HEK293 (cell line): ENCODE data around the gene MOB3C.

ENCODE experiments used
- CTCF ChIA-PET: fragments of 350-600 bp; formaldehyde crosslinking; extraction: SDS; loops from one replicate; lab custom pipeline; 2021; ENCODE audit warnings: antibody characterized with exemption; lab: Yijun Ruan, JAX
- POLR2A ChIA-PET: fragments of 300-600 bp; formaldehyde crosslinking; extraction: SDS; loops from one replicate; lab custom pipeline; 2020; ENCODE audit warnings: antibody characterized with exemption, inconsistent platforms; lab: Yijun Ruan, JAX
- H3K27ac ChIP-seq: fragments of 200-500 bp; sonication (Bioruptor generic); 2 replicates; pipeline ENCODE4 v1.5.1; 2014; ENCODE audit warnings: low read depth, low read length, control low read depth, inconsistent platforms; ENCODE audit errors: extremely low read depth
- H3K36me3 ChIP-seq, 2 experiments: fragments of 200-500 bp in 1 of 2; sonication (Bioruptor generic) in 1 of 2; 1 replicate in 1 of 2; 2 replicates in 1 of 2; pipeline ENCODE4 v1.5.1; 2014 to 2017; ENCODE audit warnings: inconsistent platforms in 2 of 2, low read length in 2 of 2; ENCODE audit not compliant: control insufficient read depth in 2 of 2, insufficient read depth in 1 of 2
- H3K4me1 ChIP-seq: fragments of 200-500 bp; sonication (Bioruptor generic); 2 replicates; pipeline ENCODE4 v1.5.1; 2014; ENCODE audit warnings: mild to moderate bottlenecking, low read length, inconsistent platforms; ENCODE audit not compliant: control insufficient read depth, insufficient read depth
- H3K4me3 ChIP-seq: 2 replicates; pipeline ENCODE4 v1.5.1; 2011; ENCODE audit warnings: low read depth, mild to moderate bottlenecking, control low read depth, low read length, moderate library complexity
- H3K9me3 ChIP-seq: fragments of 200-500 bp; sonication (Bioruptor generic); 2 replicates; pipeline ENCODE4 v1.5.1; 2014; ENCODE audit warnings: low read depth, low read length, inconsistent platforms; ENCODE audit not compliant: control insufficient read depth, insufficient read depth
- KLF17 ChIP-seq: fragments of 450-650 bp; formaldehyde crosslinking; IDR thresholded peaks from 2 replicates; pipeline ENCODE4 v1.5.1; 2016; ENCODE audit warnings: missing biosample characterization, missing genetic modification characterization
- KLF8 ChIP-seq: fragments of 450-650 bp; formaldehyde crosslinking; IDR thresholded peaks from 2 replicates; pipeline ENCODE4 v1.5.1; 2016; ENCODE audit warnings: missing biosample characterization, missing genetic modification characterization
- SCRT1 ChIP-seq: fragments of 450-650 bp; formaldehyde crosslinking; IDR thresholded peaks from 2 replicates; pipeline ENCODE4 v1.5.1; 2016; ENCODE audit warnings: missing biosample characterization, missing genetic modification characterization, borderline replicate concordance
- SCRT2 ChIP-seq: fragments of 450-650 bp; formaldehyde crosslinking; IDR thresholded peaks from 2 replicates; pipeline ENCODE4 v1.5.1; 2016; ENCODE audit warnings: missing biosample characterization, missing genetic modification characterization
- ZFP3 ChIP-seq: fragments of 450-650 bp; formaldehyde crosslinking; IDR thresholded peaks from 2 replicates; pipeline ENCODE4 v1.5.1; 2016; ENCODE audit warnings: low read depth, missing biosample characterization, missing genetic modification characterization
- ZNF302 ChIP-seq: fragments of 450-650 bp; formaldehyde crosslinking; IDR thresholded peaks from 2 replicates; pipeline ENCODE4 v1.5.1; 2016; ENCODE audit warnings: missing biosample characterization, missing genetic modification characterization, low read depth
- ZNF335 ChIP-seq: fragments of 450-650 bp; formaldehyde crosslinking; conservative IDR thresholded peaks from 2 replicates; pipeline ENCODE4 v1.5.1; 2016; ENCODE audit warnings: missing biosample characterization, missing genetic modification characterization
- ZNF341 ChIP-seq: fragments of 450-650 bp; formaldehyde crosslinking; IDR thresholded peaks from 2 replicates; pipeline ENCODE4; 2016; ENCODE audit warnings: low read depth, missing biosample characterization, missing genetic modification characterization
- ZNF585B ChIP-seq: fragments of 450-650 bp; formaldehyde crosslinking; IDR thresholded peaks from 2 replicates; pipeline ENCODE4 v1.5.1; 2016; ENCODE audit warnings: missing biosample characterization, missing genetic modification characterization
- ZNF629 ChIP-seq: fragments of 450-650 bp; formaldehyde crosslinking; IDR thresholded peaks from 2 replicates; pipeline ENCODE4 v1.5.1; 2017; ENCODE audit warnings: missing biosample characterization, missing genetic modification characterization
- ZNF830 ChIP-seq: fragments of 450-650 bp; IDR thresholded peaks from 2 replicates; pipeline ENCODE4 v1.5.0; 2018; ENCODE audit warnings: missing biosample characterization, missing genetic modification characterization, low read depth, mild to moderate bottlenecking, moderate library complexity
- ZSCAN16 ChIP-seq: fragments of 450-650 bp; formaldehyde crosslinking; IDR thresholded peaks from 2 replicates; pipeline ENCODE4 v1.5.1; 2016; ENCODE audit warnings: missing biosample characterization, missing genetic modification characterization
- TF ChIP-seq, protein P1 (sequence below): fragments of 450-650 bp; formaldehyde crosslinking; IDR thresholded peaks from 2 replicates; pipeline ENCODE4 v1.5.1; 2016; ENCODE audit warnings: missing biosample characterization, missing genetic modification characterization

Gene MOB3C

GRCh38 chr1:46621930-46622329 lies 5.3 kb upstream of the MOB3C start:
- TF ChIP-seq, protein P1, sequence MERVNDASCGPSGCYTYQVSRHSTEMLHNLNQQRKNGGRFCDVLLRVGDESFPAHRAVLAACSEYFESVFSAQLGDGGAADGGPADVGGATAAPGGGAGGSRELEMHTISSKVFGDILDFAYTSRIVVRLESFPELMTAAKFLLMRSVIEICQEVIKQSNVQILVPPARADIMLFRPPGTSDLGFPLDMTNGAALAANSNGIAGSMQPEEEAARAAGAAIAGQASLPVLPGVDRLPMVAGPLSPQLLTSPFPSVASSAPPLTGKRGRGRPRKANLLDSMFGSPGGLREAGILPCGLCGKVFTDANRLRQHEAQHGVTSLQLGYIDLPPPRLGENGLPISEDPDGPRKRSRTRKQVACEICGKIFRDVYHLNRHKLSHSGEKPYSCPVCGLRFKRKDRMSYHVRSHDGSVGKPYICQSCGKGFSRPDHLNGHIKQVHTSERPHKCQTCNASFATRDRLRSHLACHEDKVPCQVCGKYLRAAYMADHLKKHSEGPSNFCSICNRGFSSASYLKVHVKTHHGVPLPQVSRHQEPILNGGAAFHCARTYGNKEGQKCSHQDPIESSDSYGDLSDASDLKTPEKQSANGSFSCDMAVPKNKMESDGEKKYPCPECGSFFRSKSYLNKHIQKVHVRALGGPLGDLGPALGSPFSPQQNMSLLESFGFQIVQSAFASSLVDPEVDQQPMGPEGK (tag by site-specific recombination), result no peak
- 0 out of 2 replicates have a peak, but pooled peaks have one; percentile 33 for TF ChIP-seq SCRT2 (tag by site-specific recombination)
- TF ChIP-seq ZNF335 (tag by site-specific recombination), result 0 out of 2 replicates have a peak, but pooled peaks have one; percentile 41
- 0 out of 2 replicates have a peak, but pooled peaks have one; percentile 18 for TF ChIP-seq ZNF629 (tag by site-specific recombination)
- TF ChIP-seq KLF17 (tag by site-specific recombination), result peak; percentile 73
- Histone ChIP-seq H3K4me1 (0 out of 2 replicates have a peak, but pooled peaks cover 3% of the 10 kb centered on the region), H3K4me3 (no peak overlapping the region), H3K27ac (no peak overlapping the region), H3K36me3 (no peaks in the 10 kb centered on the region), H3K9me3 (no peaks in the 10 kb centered on the region)
- POLR2A ChIA-PET, result interaction anchor here (1.4 to 1.8 kb wide), 2 partner anchors 10 to 18 kb away, joined by 3 to 6 read pairs; partner anchors contain the start of gene MKNK1
- CTCF ChIA-PET, result interaction anchor here (0.6 to 3.5 kb wide), 17 partner anchors 9 to 237 kb away, joined by 3 to 20 read pairs (median 3); partner anchors contain the start of gene ATPAF1

GRCh38 chr1:46619656-46620258 lies 3.1 kb upstream of the MOB3C start:
- TF ChIP-seq KLF8 (tag by site-specific recombination) (no peak), ZNF302 (no peak)
- Histone ChIP-seq H3K4me1 (0 out of 2 replicates have a peak, but pooled peaks cover 3% of the 10 kb centered on the region), H3K27ac (no peak overlapping the region), H3K4me3 (no peak overlapping the region), H3K36me3 (no peaks in the 10 kb centered on the region), H3K9me3 (no peaks in the 10 kb centered on the region)
- ChIA-PET POLR2A (interaction anchor here (8.9 kb wide), 1 partner anchor 15 kb away, joined by 77 read pairs; the partner anchor contains the start of gene MKNK1), CTCF (interaction anchor here (3.1 kb wide), 1 partner anchor 105 kb away, joined by 16 read pairs; no protein-coding TSS in a partner anchor)

- CTCF ChIA-PET, result interaction anchor here (1.0 to 3.1 kb wide), 3 partner anchors 14 to 172 kb away, joined by 3 to 16 read pairs (median 3); no protein-coding TSS in a partner anchor
- no peaks in the 10 kb centered on the region for H3K9me3 ChIP-seq
- TF ChIP-seq ZNF341 (tag by site-specific recombination) (no peak), SCRT2 (tag by site-specific recombination) (peak; percentile 84), ZSCAN16 (no peak), ZNF585B (tag by site-specific recombination) (no peak), ZNF830 (no peak), SCRT1 (tag by site-specific recombination) (0 out of 2 replicates have a peak, but pooled peaks have one; percentile 39), ZFP3 (peak; percentile 51; the same call in 1 of the 2 replicates)
- TF ChIP-seq, all 188 proteins: peak for 3
- no peaks in the 10 kb centered on the region for H3K36me3 ChIP-seq
- POLR2A ChIA-PET, result interaction anchor here (8.9 kb wide), 1 partner anchor 14 kb away, joined by 77 read pairs; the partner anchor contains the start of gene MKNK1
- no peak overlapping the region for H3K4me3 ChIP-seq
- H3K4me1 ChIP-seq, result no peaks in the 10 kb centered on the region
- no peak overlapping the region for H3K27ac ChIP-seq
These were observed 2.3 kb upstream of the MOB3C start for GRCh38 chr1:46618754-46619415.
